Kidney capillary endothelial cell (primary cell): ENCODE measurements around the gene RBM3.

Source experiments
- DNase-seq: peaks from one replicate; pipeline ENCODE4 v3.0.0-alpha.2; 2018; ENCODE audit warnings: low spot score

The RBM3 gene

DNA sequence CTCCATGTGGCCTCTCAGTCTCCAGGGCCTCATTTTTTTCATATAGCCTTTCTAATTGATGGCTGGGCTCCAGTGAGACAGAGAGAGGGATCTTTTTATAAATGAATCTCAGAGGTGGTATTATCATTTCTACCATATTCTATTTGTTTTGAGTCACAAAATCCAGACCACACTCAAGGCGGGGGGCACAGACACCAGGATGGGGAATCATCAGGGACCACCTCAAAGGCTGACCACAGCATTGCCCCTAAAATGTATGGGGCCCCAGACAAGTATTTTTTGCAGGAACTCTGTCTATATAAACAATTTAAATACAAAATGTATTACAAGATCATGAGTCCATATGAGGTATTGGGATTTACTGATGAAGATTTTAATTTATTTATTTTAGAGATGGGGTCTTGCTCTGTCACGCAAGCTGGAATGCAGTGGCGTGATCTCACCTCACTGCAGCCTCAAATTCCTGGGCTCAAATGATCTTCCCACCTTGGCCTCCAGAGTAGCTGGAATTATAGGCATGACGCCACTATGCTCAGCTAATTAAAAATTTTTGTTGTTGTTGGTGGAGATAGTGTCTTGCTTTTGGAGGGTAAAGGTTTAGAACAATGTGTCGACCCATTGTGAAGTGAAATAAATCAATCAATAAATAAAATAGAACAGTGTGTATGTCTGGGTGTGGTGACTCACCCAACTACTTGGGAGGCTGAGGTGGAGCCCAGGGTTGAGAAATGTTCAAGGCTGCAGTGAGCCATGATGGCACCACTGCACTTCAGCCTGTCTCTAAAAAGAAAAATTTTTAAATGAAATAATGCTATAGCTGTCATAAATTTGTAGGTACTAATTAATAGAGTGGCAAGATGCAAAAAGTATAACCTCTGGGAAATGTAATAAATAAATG is 52.4 kb downstream of the RBM3 start:
- no peak for DNase-seq
